HG02798 (cell line): ENCODE measurements around the gene ATP1A1.

Experiments used
- ATAC-seq: cut with Tn5 transposase; IDR thresholded peaks from one replicate; pipeline ENCODE4 v1.9.1; 2021; ENCODE audit warnings: mild to moderate bottlenecking; ENCODE audit not compliant: unreplicated experiment, poor library complexity

Gene ATP1A1

GRCh38 chr1:116386042-116386441 lies 13.0 kb downstream of the ATP1A1 start:
- ATAC-seq, result no peak

- no peak for ATAC-seq
Observed at GRCh38 chr1:116387551-116387950, 14.5 kb downstream of the ATP1A1 start.

GRCh38 chr1:116388122-116388521 lies 15.1 kb downstream of the ATP1A1 start:
- no peak for ATAC-seq

- ATAC-seq, result no peak
Observed at GRCh38 chr1:116389013-116389412, 16.0 kb downstream of the ATP1A1 start.

DNA sequence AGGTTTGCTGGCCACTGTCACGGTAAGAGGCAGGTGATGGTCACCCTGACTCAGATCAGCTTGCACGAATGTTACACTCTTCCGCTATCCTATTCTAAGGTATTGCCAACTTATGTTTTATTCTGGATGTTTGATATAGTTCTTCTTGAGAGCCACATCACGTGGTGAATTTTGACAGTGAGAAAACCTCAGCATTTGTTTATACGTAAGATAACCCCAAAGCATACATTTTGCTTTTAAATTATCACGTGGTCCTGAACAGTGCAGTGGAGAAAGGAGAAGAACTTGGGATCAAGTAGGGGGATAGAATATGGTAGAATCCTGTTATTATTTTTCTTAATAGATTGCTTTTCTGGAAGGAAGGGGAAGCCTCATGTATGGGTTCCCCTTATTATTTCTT lies 16.6 kb downstream of the ATP1A1 start:
- peak; percentile 11 for ATAC-seq

GRCh38 chr1:116390195-116390594 lies 17.2 kb downstream of the ATP1A1 start:
- ATAC-seq, result peak; percentile 87

GRCh38 chr1:116391185-116391584 lies 18.1 kb downstream of the ATP1A1 start:
- ATAC-seq, result no peak

- ATAC-seq, result no peak
Observed at GRCh38 chr1:116392717-116393404, 19.8 kb downstream of the ATP1A1 start.

DNA sequence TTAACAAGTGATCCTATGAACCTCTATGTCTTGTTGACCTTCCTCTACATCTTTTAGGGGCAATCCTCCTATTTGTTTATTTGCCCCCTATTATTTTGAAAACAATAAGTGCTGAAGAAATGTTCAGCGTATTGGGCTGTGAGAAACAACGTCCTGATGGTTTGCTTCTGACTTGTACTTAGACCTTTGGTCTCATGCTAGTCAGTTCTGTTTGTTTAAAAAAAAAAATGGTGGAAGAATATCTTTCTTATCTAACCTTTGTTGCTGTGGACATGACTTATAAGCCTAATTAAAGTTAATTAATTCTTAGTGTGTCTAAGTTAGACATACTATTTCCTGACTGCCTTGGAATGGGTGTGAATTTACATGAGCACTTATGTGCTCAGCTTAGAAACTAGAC lies 20.7 kb downstream of the ATP1A1 start:
- no peak for ATAC-seq

- ATAC-seq, result no peak
Observed at GRCh38 chr1:116394270-116394669, 21.2 kb downstream of the ATP1A1 start.

DNA sequence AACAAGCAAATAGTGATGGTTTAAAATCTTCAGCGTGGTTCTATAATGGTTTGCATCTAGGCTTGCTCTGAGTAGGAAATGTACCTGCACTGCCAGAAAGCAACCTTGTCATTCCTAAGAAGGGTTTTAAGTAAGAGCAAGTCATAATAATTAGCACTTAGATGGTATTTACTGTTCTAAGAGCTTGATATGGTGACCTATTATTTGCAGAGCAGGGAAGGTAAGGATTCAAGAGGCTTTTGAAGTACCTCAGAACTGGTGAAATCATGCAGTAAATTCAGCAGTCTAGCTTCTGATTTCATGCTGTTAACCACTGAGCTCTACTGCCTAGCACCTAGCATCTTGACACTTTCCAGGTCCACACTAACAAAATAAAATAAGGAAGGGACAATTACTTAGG lies 23.7 kb downstream of the ATP1A1 start:
- no peak for ATAC-seq

GRCh38 chr1:116397728-116398127 lies 24.7 kb downstream of the ATP1A1 start:
- ATAC-seq, result no peak

DNA sequence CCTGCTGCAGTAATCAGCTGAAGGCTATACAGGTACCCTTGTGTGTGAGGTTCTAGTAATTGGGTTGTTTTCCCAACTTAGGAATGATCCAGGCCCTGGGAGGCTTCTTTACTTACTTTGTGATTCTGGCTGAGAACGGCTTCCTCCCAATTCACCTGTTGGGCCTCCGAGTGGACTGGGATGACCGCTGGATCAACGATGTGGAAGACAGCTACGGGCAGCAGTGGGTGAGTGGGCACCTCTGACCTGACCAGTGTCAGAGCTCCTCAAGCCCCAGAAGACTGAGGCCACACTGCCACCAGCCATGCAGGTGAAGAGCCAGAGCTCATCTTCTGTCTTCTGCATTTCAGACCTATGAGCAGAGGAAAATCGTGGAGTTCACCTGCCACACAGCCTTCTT lies 27.7 kb downstream of the ATP1A1 start:
- no peak for ATAC-seq

DNA sequence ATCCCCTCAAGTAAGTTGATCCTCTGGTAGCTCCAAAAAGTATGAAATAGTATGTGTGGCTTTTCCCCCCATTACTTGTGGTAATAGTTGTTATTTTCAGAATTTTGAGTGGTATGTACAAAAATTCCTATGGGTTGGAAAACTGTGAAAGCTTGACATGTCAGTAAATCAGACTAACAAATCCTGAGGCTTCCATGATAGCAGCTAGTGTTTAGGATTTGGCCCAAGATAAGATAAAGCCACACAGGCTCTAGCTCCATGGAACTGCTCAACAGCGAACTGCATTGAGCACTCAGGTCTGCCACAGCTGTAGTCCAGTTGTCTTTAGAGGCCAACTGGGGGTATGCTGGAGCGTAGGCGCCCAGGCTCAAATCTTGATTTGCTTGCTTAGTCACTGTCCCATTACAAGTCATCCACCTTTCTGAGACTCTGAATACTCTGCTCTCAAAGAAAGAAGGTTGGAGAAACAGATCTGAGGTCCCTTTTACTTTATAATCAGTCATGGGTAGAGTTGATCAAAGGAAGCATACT lies 28.7 kb downstream of the ATP1A1 start:
- no peak for ATAC-seq

GRCh38 chr1:116402333-116402732 lies 29.3 kb downstream of the ATP1A1 start:
- no peak for ATAC-seq

GRCh38 chr1:116403496-116404136 lies 30.6 kb downstream of the ATP1A1 start:
- no peak for ATAC-seq

DNA sequence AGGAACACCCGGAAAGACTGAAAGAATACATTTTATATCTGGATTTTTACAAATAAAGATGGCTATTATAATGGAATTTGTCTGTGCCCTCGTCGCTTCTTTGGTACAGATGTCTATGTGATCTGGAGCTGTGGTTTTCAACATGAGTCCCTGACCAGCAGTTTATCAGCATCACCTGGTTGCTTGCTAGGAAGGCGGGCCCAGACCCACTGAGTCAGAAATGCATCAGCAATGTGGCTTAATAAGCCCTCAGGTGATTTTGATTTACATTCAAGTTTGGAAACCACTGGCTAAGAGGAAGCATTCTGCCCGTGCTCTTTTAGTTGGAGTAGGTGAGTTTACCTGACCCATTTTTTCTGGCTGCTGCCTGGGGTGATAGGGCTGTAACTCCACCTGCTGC lies 31.7 kb downstream of the ATP1A1 start:
- no peak for ATAC-seq

- ATAC-seq, result no peak
Observed at GRCh38 chr1:116405241-116406135, 32.4 kb downstream of the ATP1A1 start.

DNA sequence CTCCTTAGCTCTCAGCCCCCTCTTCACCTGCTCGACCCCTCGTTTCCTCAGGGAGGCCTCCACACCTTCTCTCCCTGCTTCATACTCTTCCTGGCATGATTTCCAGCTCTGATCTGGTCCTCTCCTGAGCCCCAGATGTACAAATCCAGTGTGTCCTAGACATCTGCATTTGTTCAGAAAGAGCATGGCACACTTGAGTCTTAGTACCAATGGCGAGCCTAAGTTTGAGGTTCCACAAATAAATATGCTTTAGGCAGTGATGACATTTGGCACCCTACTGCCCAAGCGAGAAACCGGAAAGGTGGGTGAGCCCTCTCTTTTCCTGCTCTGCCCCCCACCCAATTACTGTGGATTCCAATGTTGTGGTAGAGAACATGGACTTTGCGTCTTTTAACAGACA lies 34.0 kb downstream of the ATP1A1 start:
- no peak for ATAC-seq

GRCh38 chr1:116408193-116408592 lies 35.1 kb downstream of the ATP1A1 start:
- ATAC-seq, result no peak
